SU-DHL-6 (cell line): ENCODE measurements around the gene UCN.

Experiments
- EZH2phosphoT487 ChIP-seq: fragments of 200-600 bp; sonication (generic), shearing (Covaris generic); conservative IDR thresholded peaks from 2 replicates; pipeline ENCODE4 v1.6.1; 2018; ENCODE audit warnings: mild to moderate bottlenecking, antibody characterized with exemption, low read length, moderate library complexity, mixed read lengths
- TF ChIP-seq, protein P1 (sequence below): fragments of 200-600 bp; sonication (generic); IDR thresholded peaks from one replicate; pipeline ENCODE4 v1.5.1; 2017; ENCODE audit warnings: antibody characterized with exemption, mild to moderate bottlenecking, low read length, moderate library complexity; ENCODE audit not compliant: insufficient read depth, poor library complexity, severe bottlenecking

DNA sequence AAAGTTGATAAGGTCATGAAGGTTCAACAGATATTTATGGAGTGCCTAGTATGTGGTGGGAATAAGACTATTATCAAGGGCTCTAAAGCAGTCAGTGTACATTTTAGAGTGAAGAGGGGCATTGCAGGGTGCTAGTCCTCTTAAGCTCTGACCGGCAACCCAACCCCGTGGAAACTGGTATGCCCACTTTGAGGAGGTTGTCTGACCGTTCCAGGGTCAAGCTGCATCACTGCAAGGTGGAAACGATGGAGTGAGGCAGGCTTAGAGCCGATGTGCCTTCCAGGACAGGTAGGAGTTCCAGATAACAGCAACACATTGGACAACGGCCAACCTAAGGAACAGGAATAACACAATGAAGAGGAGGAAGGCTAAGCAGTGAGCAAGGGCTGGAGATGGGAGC lies 1.4 kb upstream of the UCN start:
- TF ChIP-seq EZH2phosphoT487 = no peak
- TF ChIP-seq, protein P1, sequence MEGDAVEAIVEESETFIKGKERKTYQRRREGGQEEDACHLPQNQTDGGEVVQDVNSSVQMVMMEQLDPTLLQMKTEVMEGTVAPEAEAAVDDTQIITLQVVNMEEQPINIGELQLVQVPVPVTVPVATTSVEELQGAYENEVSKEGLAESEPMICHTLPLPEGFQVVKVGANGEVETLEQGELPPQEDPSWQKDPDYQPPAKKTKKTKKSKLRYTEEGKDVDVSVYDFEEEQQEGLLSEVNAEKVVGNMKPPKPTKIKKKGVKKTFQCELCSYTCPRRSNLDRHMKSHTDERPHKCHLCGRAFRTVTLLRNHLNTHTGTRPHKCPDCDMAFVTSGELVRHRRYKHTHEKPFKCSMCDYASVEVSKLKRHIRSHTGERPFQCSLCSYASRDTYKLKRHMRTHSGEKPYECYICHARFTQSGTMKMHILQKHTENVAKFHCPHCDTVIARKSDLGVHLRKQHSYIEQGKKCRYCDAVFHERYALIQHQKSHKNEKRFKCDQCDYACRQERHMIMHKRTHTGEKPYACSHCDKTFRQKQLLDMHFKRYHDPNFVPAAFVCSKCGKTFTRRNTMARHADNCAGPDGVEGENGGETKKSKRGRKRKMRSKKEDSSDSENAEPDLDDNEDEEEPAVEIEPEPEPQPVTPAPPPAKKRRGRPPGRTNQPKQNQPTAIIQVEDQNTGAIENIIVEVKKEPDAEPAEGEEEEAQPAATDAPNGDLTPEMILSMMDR = no peak
